ENCODE results near the gene SHMT2. TPM values are rescaled to one million over a fixed set of nuclear protein-coding genes. Genes with fewer than 3 reads are reported as not detected.

SHMT2 gene
- total RNA-seq, 1 donor from 2014 or later: 90.2 TPM

GRCh38 chr12:57210926-57211692, 18.4 kb upstream of the SHMT2 start:
- H3K9ac ChIP-seq: no peak overlapping the region
- peaks cover 26% of the 10 kb centered on the region for H3K4me1 Mint-ChIP-seq
- no peak overlapping the region for H3K4me3 ChIP-seq
- H3K79me2 ChIP-seq (ENCODE audit: low read depth): no peaks in the 10 kb centered on the region
- H3K27me3 Mint-ChIP-seq (ENCODE audit: insufficient read depth, low read depth): peaks cover 26% of the 10 kb centered on the region
- no peak overlapping the region for H3K27ac Mint-ChIP-seq
- H3K27me3 ChIP-seq: peaks cover 27% of the 10 kb centered on the region
- peaks cover 25% of the 10 kb centered on the region for H3F3A ChIP-seq (ENCODE audit: low read depth)
- H3K36me3 Mint-ChIP-seq: peaks cover 12% of the 10 kb centered on the region
- no peak overlapping the region for H2AFZ ChIP-seq (replicated peaks)
- no peaks in the 10 kb centered on the region for H3K9me3 Mint-ChIP-seq
- no peak overlapping the region for H3K27ac ChIP-seq
- H3K4me1 ChIP-seq: peaks cover 14% of the 10 kb centered on the region
- H3K36me3 ChIP-seq: no peaks in the 10 kb centered on the region
- no peak overlapping the region for H3K4me3 Mint-ChIP-seq
- peaks cover 30% of the 10 kb centered on the region for H4K20me1 ChIP-seq (ENCODE audit: low read depth)
- no peak overlapping the region for H3K4me2 ChIP-seq
- no peaks in the 10 kb centered on the region for H3K9me3 ChIP-seq (ENCODE audit: low read depth)
- DNase-seq (ENCODE audit: low spot score): no peak
- TF ChIP-seq EZH2 (IDR thresholded peaks at IDR 0.05) (no peak), EZH2phosphoT487 (IDR thresholded peaks at IDR 0.05) (no peak), CTCF (IDR thresholded peaks at IDR 0.05) (no peak)

DNA sequence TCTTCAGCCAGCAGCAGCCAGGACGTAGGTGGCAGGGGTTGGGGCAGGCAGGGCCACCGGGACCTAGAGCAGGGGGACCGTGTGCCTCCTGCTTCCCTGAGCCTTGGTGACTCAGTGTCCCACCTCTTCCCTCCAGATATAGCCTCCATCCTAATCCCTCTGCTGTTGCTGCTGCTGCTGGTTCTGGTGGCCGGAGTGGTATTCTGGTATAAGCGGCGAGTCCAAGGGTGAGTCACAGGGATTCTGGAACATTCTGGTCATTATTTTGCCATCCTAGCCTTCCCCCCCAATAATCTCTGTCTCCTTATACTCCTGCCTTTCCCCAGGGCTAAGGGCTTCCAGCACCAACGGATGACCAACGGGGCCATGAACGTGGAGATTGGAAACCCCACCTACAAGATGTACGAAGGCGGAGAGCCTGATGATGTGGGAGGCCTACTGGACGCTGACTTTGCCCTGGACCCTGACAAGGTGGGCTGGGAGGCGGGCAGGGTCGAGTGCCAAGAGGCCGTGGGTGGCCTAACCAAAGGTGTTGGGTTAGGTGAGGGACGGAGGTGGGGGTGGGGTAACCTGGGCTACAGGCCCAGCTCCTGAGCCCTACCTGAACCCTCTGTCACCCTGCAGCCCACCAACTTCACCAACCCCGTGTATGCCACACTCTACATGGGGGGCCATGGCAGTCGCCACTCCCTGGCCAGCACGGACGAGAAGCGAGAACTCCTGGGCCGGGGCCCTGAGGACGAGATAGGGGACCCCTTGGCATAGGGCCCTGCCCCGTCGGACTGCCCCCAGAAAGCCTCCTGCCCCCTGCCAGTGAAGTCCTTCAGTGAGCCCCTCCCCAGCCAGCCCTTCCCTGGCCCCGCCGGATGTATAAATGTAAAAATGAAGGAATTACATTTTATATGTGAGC, 17.5 kb upstream of the SHMT2 start:
- Histone ChIP-seq H2AFZ (replicated peaks) (no peak overlapping the region), H3K27me3 (peaks cover 37% of the 10 kb centered on the region), H3K9ac (no peak overlapping the region), H3K36me3 (no peaks in the 10 kb centered on the region), H3K9me3 (ENCODE audit: low read depth) (no peaks in the 10 kb centered on the region), H3K27ac (no peak overlapping the region), H3K4me3 (no peak overlapping the region), H3K79me2 (ENCODE audit: low read depth) (no peaks in the 10 kb centered on the region), H3K4me2 (no peak overlapping the region), H3F3A (ENCODE audit: low read depth) (peaks cover 29% of the 10 kb centered on the region), H4K20me1 (ENCODE audit: low read depth) (peaks cover 37% of the 10 kb centered on the region), H3K4me1 (peaks cover 20% of the 10 kb centered on the region)
- no peak for DNase-seq (ENCODE audit: low spot score)
- no peak overlapping the region for H3K27ac Mint-ChIP-seq
- H3K9me3 Mint-ChIP-seq: no peaks in the 10 kb centered on the region
- no peak overlapping the region for H3K4me3 Mint-ChIP-seq
- peaks cover 12% of the 10 kb centered on the region for H3K36me3 Mint-ChIP-seq
- peaks cover 30% of the 10 kb centered on the region for H3K27me3 Mint-ChIP-seq (ENCODE audit: insufficient read depth, low read depth)
- TF ChIP-seq EZH2 (IDR thresholded peaks at IDR 0.05) (no peak), CTCF (IDR thresholded peaks at IDR 0.05) (no peak)
- H3K4me1 Mint-ChIP-seq: peaks cover 26% of the 10 kb centered on the region

- no peak for DNase-seq (ENCODE audit: low spot score)
- peaks cover 2% of the 10 kb centered on the region for H3K9me3 Mint-ChIP-seq
- no peak overlapping the region for H3K27ac Mint-ChIP-seq
- H3K4me3 Mint-ChIP-seq: no peak overlapping the region
- no peaks in the 10 kb centered on the region for H3K36me3 ChIP-seq
- H3K9ac ChIP-seq: no peak overlapping the region
- H2AFZ ChIP-seq (replicated peaks): no peak overlapping the region
- no peak overlapping the region for H3K4me3 ChIP-seq
- H3K4me1 ChIP-seq: peaks cover 26% of the 10 kb centered on the region
- no peak overlapping the region for H3K27ac ChIP-seq
- H3K4me1 Mint-ChIP-seq: peaks cover 31% of the 10 kb centered on the region
- H3K79me2 ChIP-seq (ENCODE audit: low read depth): no peaks in the 10 kb centered on the region
- no peaks in the 10 kb centered on the region for H3K9me3 ChIP-seq (ENCODE audit: low read depth)
- TF ChIP-seq CTCF (IDR thresholded peaks at IDR 0.05): no peak
- no peak for TF ChIP-seq EZH2 (IDR thresholded peaks at IDR 0.05)
- no peak for TF ChIP-seq EZH2phosphoT487 (IDR thresholded peaks at IDR 0.05)
- H3K27me3 Mint-ChIP-seq (ENCODE audit: insufficient read depth, low read depth): peaks cover 36% of the 10 kb centered on the region
- H3F3A ChIP-seq (ENCODE audit: low read depth): peaks cover 33% of the 10 kb centered on the region
- H3K36me3 Mint-ChIP-seq: peaks cover 9% of the 10 kb centered on the region
- peaks cover 43% of the 10 kb centered on the region for H3K27me3 ChIP-seq
- H3K4me2 ChIP-seq: no peak overlapping the region
- peaks cover 44% of the 10 kb centered on the region for H4K20me1 ChIP-seq (ENCODE audit: low read depth)
These were observed 16.8 kb upstream of the SHMT2 start for GRCh38 chr12:57212701-57213057.
